K562 (cell line): ENCODE measurements around the gene PCDH12. TPM values are rescaled to one million over a fixed set of nuclear protein-coding genes. Genes with fewer than 3 reads are reported as not detected.

Experiments
- ATAC-seq: fragments of 200-7000 bp; cut with Tn5 transposase; 3 replicates; pipeline ENCODE4 v1.9.1; 2020; ENCODE audit warnings: moderate library complexity
- BruUV-seq: library from RNA; stranded (reverse); fragments of 400-500 nt; replicated peaks from 2 replicates; lab custom pipeline; 2021; lab: Mats Ljungman, UMichigan
- CTCF ChIA-PET: fragments of 300-600 bp; formaldehyde crosslinking; extraction: SDS; loops from one replicate; lab custom pipeline; 2021; ENCODE audit warnings: low intra/inter-chr PET ratio; lab: Yijun Ruan, JAX
- POLR2A ChIA-PET: fragments of 300-600, 350-650 bp; sonication (Branson Sonifier 250); formaldehyde crosslinking; extraction: SDS; loops from one replicate; lab custom pipeline; 2021; ENCODE audit warnings: antibody characterized with exemption, inconsistent platforms; lab: Yijun Ruan, JAX
- DNase-seq, 4 experiments: peaks; one replicate each; pipeline versions ENCODE4 v3.0.0 to v3.0.0-alpha.2; 2011 to 2018; ENCODE audit warnings: low spot score in 3 of 4, mixed read lengths in 3 of 4; ENCODE audit errors: extremely low read depth in 1 of 4
- FAIRE-seq: peaks from 2 replicates; lab custom pipeline; 2011; peaks lifted over from hg19 to GRCh38; lab: Jason Lieb, UNC
- H2AFZ ChIP-seq: 2 replicates; pipeline ENCODE4 v1.6.0; 2011; ENCODE audit warnings: low read depth, low read length, control low read depth, inconsistent platforms
- H3K27ac ChIP-seq: fragments of 200-600 bp; 3 replicates; pipeline ENCODE4 v1.8.0; 2011; ENCODE audit warnings: low read depth, mild to moderate bottlenecking, control low read depth, inconsistent platforms, low read length, moderate library complexity, mixed read lengths; ENCODE audit errors: extremely low read depth
- H3K27me3 ChIP-seq, 2 experiments: fragments of 300-600 bp in 1 of 2; 2 replicates in 1 of 2; 3 replicates in 1 of 2; pipeline versions ENCODE4 v1.6.0 to v1.8.0; 2011; ENCODE audit warnings: inconsistent platforms in 2 of 2, low read length in 2 of 2, mild to moderate bottlenecking in 1 of 2, mixed read lengths in 1 of 2, moderate library complexity in 1 of 2; ENCODE audit not compliant: control insufficient read depth in 2 of 2, insufficient read depth in 2 of 2
- H3K36me3 ChIP-seq: fragments of 300-600 bp; 3 replicates; pipeline ENCODE4 v1.8.0; 2011; ENCODE audit warnings: mild to moderate bottlenecking, low read length, inconsistent platforms; ENCODE audit not compliant: control insufficient read depth, insufficient read depth
- H3K4me1 ChIP-seq, 2 experiments: fragments of 200-600 bp in 1 of 2; replicated peaks in 1 of 2; 2 replicates in 1 of 2; 3 replicates in 1 of 2; pipeline versions ENCODE4 v1.5.1 to v1.8.0; 2011; ENCODE audit warnings: inconsistent platforms in 2 of 2, low read length in 2 of 2, mild to moderate bottlenecking in 1 of 2, mixed read lengths in 1 of 2, moderate library complexity in 1 of 2; ENCODE audit not compliant: control insufficient read depth in 2 of 2, insufficient read depth in 2 of 2
- H3K4me2 ChIP-seq: 2 replicates; pipeline ENCODE4 v1.6.1; 2011; ENCODE audit warnings: low read length, control low read depth, inconsistent platforms, mixed read lengths; ENCODE audit not compliant: insufficient read depth
- H3K4me3 ChIP-seq: fragments of 200-600 bp; sonication (generic), shearing (Covaris generic); 2 replicates; pipeline ENCODE4 v1.5.1; 2016; ENCODE audit warnings: control low read depth, inconsistent platforms
- H3K79me2 ChIP-seq: fragments of 200-600 bp; 3 replicates; pipeline ENCODE4 v1.8.0; 2011; ENCODE audit warnings: low read length, inconsistent platforms; ENCODE audit not compliant: control insufficient read depth, insufficient read depth
- H3K9ac ChIP-seq, 2 experiments: 2 replicates each; pipeline versions ENCODE4 v1.6.0 to v1.6.1; 2011; ENCODE audit warnings: low read depth in 2 of 2, low read length in 2 of 2, control low read depth in 1 of 2, inconsistent platforms in 1 of 2, mild to moderate bottlenecking in 1 of 2, mixed read lengths in 1 of 2; ENCODE audit not compliant: insufficient read depth in 1 of 2
- H3K9me1 ChIP-seq: one replicate; pipeline ENCODE4 v1.6.0; 2011; ENCODE audit warnings: inconsistent platforms, mild to moderate bottlenecking, low read length, moderate library complexity; ENCODE audit not compliant: control insufficient read depth, insufficient read depth
- H3K9me3 ChIP-seq: replicated peaks from 2 replicates; pipeline ENCODE4 v1.5.1; 2011; ENCODE audit warnings: low read depth, low read length, inconsistent platforms; ENCODE audit not compliant: control insufficient read depth, insufficient read depth
- H4K20me1 ChIP-seq: replicated peaks from 2 replicates; pipeline ENCODE4 v1.6.1; 2011; ENCODE audit warnings: low read length, inconsistent platforms, mixed read lengths; ENCODE audit not compliant: control insufficient read depth, insufficient read depth
- DMBX1 ChIP-seq: fragments of 250-450 bp; sonication (Bioruptor Pico); IDR thresholded peaks from 2 replicates; pipeline ENCODE4 v1.8.0; 2022; ENCODE audit warnings: inconsistent platforms, mild to moderate bottlenecking, moderate library complexity, borderline replicate concordance
- EGR1 ChIP-seq: fragments of 450-650 bp; conservative IDR thresholded peaks from 2 replicates; pipeline ENCODE4 v1.6.1; 2017; ENCODE audit warnings: mild to moderate bottlenecking
- EP400 ChIP-seq: fragments of 450-650 bp; IDR thresholded peaks from 2 replicates; pipeline ENCODE4 v1.6.1; 2017; ENCODE audit warnings: antibody characterized with exemption, mild to moderate bottlenecking, moderate library complexity
- KAT2B ChIP-seq: IDR thresholded peaks from one replicate; pipeline ENCODE4 v1.6.1; 2012; ENCODE audit warnings: low read depth, mild to moderate bottlenecking, control low read depth, inconsistent platforms, low read length, moderate library complexity
- KDM1A ChIP-seq, 2 experiments: fragments of 450-650 bp; IDR thresholded peaks; 2 replicates each; pipeline ENCODE4 v1.6.1; 2016; ENCODE audit warnings: mild to moderate bottlenecking in 2 of 2
- MAFF ChIP-seq: IDR thresholded peaks from 2 replicates; pipeline ENCODE4 v1.6.1; 2012; ENCODE audit warnings: low read length, improper control_type of control experiment
- MEF2A ChIP-seq: IDR thresholded peaks from 2 replicates; pipeline ENCODE4 v1.6.1; 2011; ENCODE audit warnings: low read depth, mild to moderate bottlenecking, low read length, moderate library complexity; ENCODE audit not compliant: control insufficient read depth
- NFE2 ChIP-seq: IDR thresholded peaks from 2 replicates; pipeline ENCODE4 v1.6.1; 2014; ENCODE audit warnings: antibody characterized with exemption, low read depth
- PTBP1 ChIP-seq: fragments of 200-400 bp; formaldehyde crosslinking; IDR thresholded peaks from 2 replicates; pipeline ENCODE4 v1.6.1; 2017; ENCODE audit warnings: low read depth, low read length
- SLC30A9 ChIP-seq: fragments of 250-450 bp; sonication (Bioruptor Pico); IDR thresholded peaks from 2 replicates; pipeline ENCODE4 v1.8.0; 2022; ENCODE audit warnings: mild to moderate bottlenecking, moderate library complexity
- TSC22D4 ChIP-seq: fragments of 450-650 bp; IDR thresholded peaks from 2 replicates; pipeline ENCODE4 v1.6.1; 2016; ENCODE audit warnings: missing genetic modification characterization, missing biosample characterization, control low read depth
- ZC3H4 ChIP-seq: sonication (generic); formaldehyde crosslinking; IDR thresholded peaks from 2 replicates; pipeline ENCODE4 v1.9.0; 2021; ENCODE audit warnings: missing genetic modification reagents, borderline replicate concordance
- ZNF311 ChIP-seq: fragments of 250-450 bp; sonication (Bioruptor Pico); IDR thresholded peaks from 2 replicates; pipeline ENCODE4 v1.4.0; 2020; ENCODE audit warnings: mild to moderate bottlenecking, moderate library complexity
- WGBS: fragments of 100-300 bp; shearing (Covaris generic); methylation state at CpG from one replicate; pipeline ENCODE4 v1.1.6; 2016; ENCODE audit warnings: low coverage, mixed read lengths; ENCODE audit not compliant: insufficient coverage; ENCODE audit errors: missing lambda C conversion rate; 5-methylcytosine and 5-hydroxymethylcytosine counted together
- in situ Hi-C: fragments of 300-500 bp; cut with MboI; formaldehyde crosslinking; loops from 4 replicates; pipeline ENCODE4 v1.15.0; 2018; ENCODE audit warnings: inconsistent platforms, mixed read lengths
- intact Hi-C: fragments of 100-400 bp; cut with micrococcal nuclease; formaldehyde crosslinking; loops from 2 replicates; pipeline ENCODE4 v1.14.2; 2022
- polyA plus RNA-seq, 8 experiments: library from polyadenylated mRNA; depleted of rRNA in 4 of 8; stranded (reverse) in 5 of 8; unstranded in 3 of 8; fragments of >200 nt; fragmentation: Nextera tagmentation in 2 of 8; fragmentation: Illumina TruSeq in 1 of 8; extraction: Ambion mirVana in 2 of 8; extraction: Trizol in 1 of 8; gene quantifications; 2 replicates each; pipeline versions ENCODE4 v1.2.1 to v1.2.3, GENCODE V29; 2011 to 2014; ENCODE audit warnings: inconsistent platforms in 1 of 8, missing spikeins in 1 of 8
- total RNA-seq, 7 experiments: library from RNA; depleted of rRNA in 6 of 7; stranded (reverse); fragments of >200 nt in 6 of 7; fragmentation: Illumina TruSeq in 2 of 7; extraction: Trizol in 2 of 7; gene quantifications; 2 replicates each; pipeline versions ENCODE4 v1.2.1 to v1.2.3, GENCODE V29; 2011 to 2021; ENCODE audit warnings: low replicate concordance in 1 of 7
- TF ChIP-seq, protein P1 (sequence below): fragments of 200-800 bp; sonication (Bioruptor generic); IDR thresholded peaks from 2 replicates; pipeline ENCODE4 v1.6.1; 2017; ENCODE audit warnings: missing genetic modification characterization, missing compliant biosample characterization
- TF ChIP-seq, protein P2 (sequence below): fragments of 450-650 bp; IDR thresholded peaks from 2 replicates; pipeline ENCODE4 v1.6.1; 2016; ENCODE audit warnings: antibody characterized with exemption
- TF ChIP-seq, protein P3 (sequence below), 2 experiments: IDR thresholded peaks; 2 replicates each; pipeline ENCODE4 v1.6.1; 2011; ENCODE audit warnings: borderline replicate concordance in 1 of 2, control low read depth in 1 of 2, low read depth in 1 of 2, low read length in 1 of 2, mild to moderate bottlenecking in 1 of 2, mixed read lengths in 1 of 2, moderate library complexity in 1 of 2; ENCODE audit not compliant: insufficient read depth in 1 of 2, insufficient read length in 1 of 2, poor library complexity in 1 of 2, severe bottlenecking in 1 of 2; ENCODE audit errors: extremely low read depth in 1 of 2

The PCDH12 gene
- total and polyA plus RNA-seq, 9 of the 15 experiments (the other 6 are each of a cell fraction or from before 2014, with no cell fraction given) = 0.01 to 0.04 (median 0.01) TPM; not detected in 4

DNA sequence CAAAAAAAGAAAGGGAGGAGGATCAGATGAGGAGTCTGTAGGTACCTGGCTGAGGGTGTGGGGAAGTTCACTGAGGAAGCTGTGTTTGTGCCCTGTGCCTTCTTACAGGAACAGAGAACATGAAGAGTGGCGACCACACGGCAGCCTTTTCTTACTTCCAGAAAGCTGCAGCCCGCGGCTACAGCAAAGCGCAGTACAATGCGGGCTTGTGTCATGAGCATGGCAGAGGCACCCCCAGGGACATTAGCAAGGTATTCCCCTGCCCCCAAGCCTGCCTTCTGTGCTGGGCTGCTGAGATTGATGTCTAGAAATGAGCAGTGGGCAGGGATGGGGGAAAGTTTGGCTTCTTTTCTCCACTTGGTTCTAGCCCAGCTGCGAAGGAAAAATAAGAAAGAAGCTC, 24.9 kb downstream of the PCDH12 start:
- ATAC-seq (no peak), FAIRE-seq (no peak), DNase-seq (no peak)
- 98% methylated on average over 6 of the region's 7 CpGs for WGBS
- no peak overlapping the region for H3K4me2 ChIP-seq
- peaks cover 3% of the 10 kb centered on the region for H3K9me1 ChIP-seq
- CTCF ChIA-PET = no interaction called here
- intact Hi-C loops (no loop called here), in situ Hi-C loops (no loop called here)
- no peak overlapping the region for H3K4me3 ChIP-seq
- no peaks in the 10 kb centered on the region for H4K20me1 ChIP-seq
- H2AFZ ChIP-seq = no peak overlapping the region
- H3K27ac ChIP-seq = no peak overlapping the region
- H3K9me3 ChIP-seq = no peaks in the 10 kb centered on the region
- H3K4me1 ChIP-seq = no peaks in the 10 kb centered on the region
- BruUV-seq = no TSS peak
- H3K9ac ChIP-seq = no peak overlapping the region
- H3K27me3 ChIP-seq = no peaks in the 10 kb centered on the region
- POLR2A ChIA-PET = interaction anchor here (0.9 to 2.6 kb wide), 3 partner anchors 9 to 17 kb away, joined by 3 to 13 read pairs (median 6); no protein-coding TSS in a partner anchor
- no peaks in the 10 kb centered on the region for H3K79me2 ChIP-seq
- TF ChIP-seq EP400 (no peak), EGR1 (no peak), ZC3H4 (no peak), MEF2A (no peak), SLC30A9 (no peak), KDM1A (IDR thresholded peaks at IDR 0.05) (no peak), TSC22D4 (tag) (no peak), KAT2B (no peak), DMBX1 (CRISPR knock-in tag) (no peak), NFE2 (no peak), MAFF (no peak), ZNF311 (CRISPR knock-in tag) (no peak), PTBP1 (no peak)
- TF ChIP-seq, protein P1, sequence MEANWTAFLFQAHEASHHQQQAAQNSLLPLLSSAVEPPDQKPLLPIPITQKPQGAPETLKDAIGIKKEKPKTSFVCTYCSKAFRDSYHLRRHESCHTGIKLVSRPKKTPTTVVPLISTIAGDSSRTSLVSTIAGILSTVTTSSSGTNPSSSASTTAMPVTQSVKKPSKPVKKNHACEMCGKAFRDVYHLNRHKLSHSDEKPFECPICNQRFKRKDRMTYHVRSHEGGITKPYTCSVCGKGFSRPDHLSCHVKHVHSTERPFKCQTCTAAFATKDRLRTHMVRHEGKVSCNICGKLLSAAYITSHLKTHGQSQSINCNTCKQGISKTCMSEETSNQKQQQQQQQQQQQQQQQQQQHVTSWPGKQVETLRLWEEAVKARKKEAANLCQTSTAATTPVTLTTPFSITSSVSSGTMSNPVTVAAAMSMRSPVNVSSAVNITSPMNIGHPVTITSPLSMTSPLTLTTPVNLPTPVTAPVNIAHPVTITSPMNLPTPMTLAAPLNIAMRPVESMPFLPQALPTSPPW (CRISPR knock-in tag) = no peak
- TF ChIP-seq, protein P2, sequence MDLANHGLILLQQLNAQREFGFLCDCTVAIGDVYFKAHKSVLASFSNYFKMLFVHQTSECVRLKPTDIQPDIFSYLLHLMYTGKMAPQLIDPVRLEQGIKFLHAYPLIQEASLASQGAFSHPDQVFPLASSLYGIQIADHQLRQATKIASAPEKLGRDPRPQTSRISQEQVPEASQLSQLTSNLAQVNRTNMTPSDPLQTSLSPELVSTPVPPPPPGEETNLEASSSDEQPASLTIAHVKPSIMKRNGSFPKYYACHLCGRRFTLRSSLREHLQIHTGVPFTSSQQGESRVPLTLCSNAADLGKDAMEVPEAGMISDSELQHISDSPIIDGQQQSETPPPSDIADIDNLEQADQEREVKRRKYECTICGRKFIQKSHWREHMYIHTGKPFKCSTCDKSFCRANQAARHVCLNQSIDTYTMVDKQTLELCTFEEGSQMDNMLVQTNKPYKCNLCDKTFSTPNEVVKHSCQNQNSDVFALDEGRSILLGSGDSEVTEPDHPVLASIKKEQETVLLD = no peak
- TF ChIP-seq, protein P3, sequence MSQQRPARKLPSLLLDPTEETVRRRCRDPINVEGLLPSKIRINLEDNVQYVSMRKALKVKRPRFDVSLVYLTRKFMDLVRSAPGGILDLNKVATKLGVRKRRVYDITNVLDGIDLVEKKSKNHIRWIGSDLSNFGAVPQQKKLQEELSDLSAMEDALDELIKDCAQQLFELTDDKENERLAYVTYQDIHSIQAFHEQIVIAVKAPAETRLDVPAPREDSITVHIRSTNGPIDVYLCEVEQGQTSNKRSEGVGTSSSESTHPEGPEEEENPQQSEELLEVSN (IDR thresholded peaks at IDR 0.05; ENCODE audit: borderline replicate concordance in 1 of 2, extremely low read depth in 1 of 2, insufficient read depth in 1 of 2, insufficient read length in 1 of 2, low read depth in 1 of 2, low read length in 1 of 2, poor library complexity in 1 of 2, severe bottlenecking in 1 of 2) = no peak
- H3K36me3 ChIP-seq = peaks cover 87% of the 10 kb centered on the region
